Right cardiac atrium (tissue), 5 donors: ENCODE results near the gene TRAF2. TPM values are rescaled to one million over a fixed set of nuclear protein-coding genes. Genes with fewer than 3 reads are reported as not detected.

ENCODE experiments used
- ATAC-seq, 2 donors: fragments of 200-7000 bp; cut with Tn5 transposase; one replicate each; pipeline versions ENCODE4 v1.8.0 to v1.9.1; 2020; ENCODE audit warnings: moderate library complexity in 2 of 2, mild to moderate bottlenecking in 1 of 2
- DNase-seq, 3 donors: peaks; one replicate each; pipeline ENCODE4 v3.0.0-alpha.2; 2020
- H3K27ac ChIP-seq: one replicate; pipeline ENCODE4 v1.5.1; 2013; ENCODE audit warnings: mild to moderate bottlenecking, low read length, control low read depth, moderate library complexity
- H3K27me3 ChIP-seq: one replicate; pipeline ENCODE4 v1.6.1; 2013; ENCODE audit not compliant: control insufficient read depth, insufficient read depth
- H3K4me1 ChIP-seq: one replicate; pipeline ENCODE4 v1.6.1; 2013; ENCODE audit warnings: low read length; ENCODE audit not compliant: control insufficient read depth, insufficient read depth
- H3K4me3 ChIP-seq: one replicate; pipeline ENCODE4 v1.5.1; 2013; ENCODE audit warnings: low read length, control low read depth
- H3K9me3 ChIP-seq: one replicate; pipeline ENCODE4 v1.6.1; 2013; ENCODE audit warnings: low read length; ENCODE audit not compliant: control insufficient read depth
- WGBS: extraction: QIAGEN DNeasy Blood & Tissue Kit; methylation state at CpG from one replicate; pipeline ENCODE4 v1.1.7; 2013; 5-methylcytosine and 5-hydroxymethylcytosine counted together
- intact Hi-C, 4 donors: fragments of 100-400 bp; cut with DNase I; formaldehyde crosslinking; loops; one replicate each; pipeline versions ENCODE4 v1.11.0 to v1.14.0; 2022 to 2023
- polyA plus RNA-seq: library from polyadenylated mRNA; stranded (reverse); fragments of 200-250 nt; gene quantifications from one replicate; pipeline ENCODE4 v1.2.3, GENCODE V29; 2013
- total RNA-seq, 4 donors: library from RNA; stranded (reverse); fragmentation: NEBNext Ultra II Directional; extraction: Animal tissue kit (Norgen Biotek cat#: 25700); gene quantifications; one replicate each; pipeline ENCODE4 v1.2.1, GENCODE V29; 2021
- donor health status: healthy with polysubstance abuse.
- donor health status: DM: no; HTN: yes; CAD: no.
- donor health status: DM: no; HTN: no; CAD: no.
- donor health status: DM: no; HTN: yes; CAD: no; lungs with severe emphysema.
- donor health status: DM: yes; HTN: yes; CAD: no.

TRAF2 gene
- total and polyA plus RNA-seq, 5 donors: 6.1 to 10.2 (median 8.2) TPM

DNA sequence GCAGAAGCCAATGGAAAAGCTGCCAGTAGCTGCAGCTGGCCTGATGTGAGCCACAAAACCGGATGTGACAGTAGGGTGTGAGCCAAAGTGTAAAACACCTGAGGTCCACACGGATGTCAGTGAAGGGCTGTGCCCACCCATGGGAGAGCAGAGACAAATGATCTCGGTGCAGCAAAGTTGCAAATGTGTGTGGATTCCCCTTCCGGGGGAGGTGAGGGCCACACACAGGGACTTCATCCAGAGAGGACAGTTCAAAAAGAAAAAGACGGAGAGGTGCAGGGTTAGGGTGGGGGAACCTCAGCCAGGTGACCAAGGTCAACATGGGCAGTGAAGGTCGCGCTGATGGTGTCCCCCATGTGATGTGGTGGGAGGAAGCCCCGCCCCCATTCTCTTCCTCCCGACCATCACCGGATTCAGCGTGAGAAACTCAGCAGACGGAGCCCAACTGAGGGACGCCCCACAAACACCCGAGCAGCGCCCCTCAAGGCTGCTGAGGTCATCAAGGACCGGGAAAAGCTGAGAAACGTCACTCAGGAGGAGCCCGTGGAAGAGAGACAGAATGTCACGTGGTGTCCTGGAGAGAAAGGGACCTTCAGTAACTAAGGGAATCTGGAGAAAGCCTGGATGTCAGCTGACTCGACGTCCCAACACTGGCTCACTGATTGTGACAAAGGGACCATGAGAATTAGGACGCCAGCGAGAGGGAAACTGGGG is 79.6 kb downstream of the TRAF2 start:
- Histone ChIP-seq H3K4me1 (no peaks in the 10 kb centered on the region), H3K9me3 (no peaks in the 10 kb centered on the region), H3K27me3 (no peaks in the 10 kb centered on the region), H3K27ac (no peak overlapping the region), H3K4me3 (no peak overlapping the region)
- DNase-seq (peak in 1 of 3 donors; percentile 59), ATAC-seq (no peak)
- WGBS: 24% methylated on average over 23 of the region's 23 CpGs
- intact Hi-C loops: no loop called here

DNA sequence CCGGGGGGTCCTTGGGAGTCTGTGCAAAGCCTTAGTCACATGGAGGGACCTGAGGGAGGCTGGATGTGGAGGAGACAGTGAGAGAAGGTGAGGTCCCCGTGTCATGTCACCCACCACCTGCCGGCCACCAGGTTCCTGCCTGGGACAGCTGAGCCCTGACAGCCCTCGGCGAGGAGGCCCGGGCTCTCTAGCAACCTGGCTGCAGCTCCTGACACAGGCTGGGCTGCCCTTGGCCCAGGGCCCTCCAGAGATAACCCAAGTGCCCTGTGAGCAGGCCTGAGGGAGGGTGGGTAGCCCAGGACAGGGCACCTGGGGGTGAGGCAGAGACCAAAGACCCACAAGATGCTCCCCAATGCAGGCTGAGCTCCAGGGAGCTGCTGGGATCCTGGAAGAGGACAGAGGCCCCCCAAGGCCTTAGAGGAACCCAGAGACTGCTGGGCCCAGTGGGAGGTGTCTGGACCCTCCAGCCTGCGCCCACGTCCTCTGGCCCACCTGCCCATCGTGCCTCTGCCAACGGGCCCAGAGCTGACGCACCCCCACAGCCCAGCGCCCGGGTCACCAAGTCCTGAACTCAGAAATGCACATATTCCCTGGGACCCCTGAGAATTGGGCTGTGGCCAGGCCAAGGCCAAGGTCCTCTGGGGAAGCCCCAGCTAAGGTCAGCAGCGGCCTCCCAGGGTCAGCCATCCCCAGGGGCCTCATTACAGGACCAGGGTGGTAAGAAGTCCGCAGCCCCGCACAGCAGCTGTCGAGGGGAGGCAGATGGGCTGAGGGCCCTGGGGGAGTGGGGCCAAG is 82.2 kb downstream of the TRAF2 start:
- intact Hi-C loops: no loop called here
- H3K9me3 ChIP-seq: no peaks in the 10 kb centered on the region
- no peak overlapping the region for H3K4me3 ChIP-seq
- H3K4me1 ChIP-seq: no peaks in the 10 kb centered on the region
- ATAC-seq (no peak), DNase-seq (no peak)
- no peaks in the 10 kb centered on the region for H3K27me3 ChIP-seq
- H3K27ac ChIP-seq: no peak overlapping the region
- WGBS: 79% methylated on average over 17 of the region's 17 CpGs

DNA sequence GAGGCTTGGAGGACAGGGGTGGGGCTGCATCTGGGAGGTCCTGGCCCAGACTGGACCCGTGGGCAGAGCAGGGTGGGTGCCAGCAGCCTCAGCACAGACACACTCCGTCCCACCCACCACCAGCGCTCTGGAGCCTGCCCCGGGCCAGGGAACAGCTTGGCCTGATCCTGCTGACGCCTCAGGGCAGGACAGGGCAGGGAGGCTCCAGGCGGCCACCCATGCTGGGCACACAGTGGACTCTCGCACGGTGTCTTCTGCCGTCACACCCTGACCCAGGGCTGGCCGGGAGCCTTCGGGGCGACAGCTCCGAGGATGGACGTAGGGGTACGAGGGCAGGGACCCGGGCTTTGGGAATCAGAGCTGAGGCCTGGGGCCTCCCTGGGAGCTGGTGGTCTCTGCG is 82.8 kb downstream of the TRAF2 start:
- DNase-seq (peak in 1 of 3 donors; percentile 48), ATAC-seq (no peak)
- H3K9me3 ChIP-seq: no peaks in the 10 kb centered on the region
- intact Hi-C loops: no loop called here
- H3K27me3 ChIP-seq: no peaks in the 10 kb centered on the region
- H3K4me3 ChIP-seq: no peak overlapping the region
- H3K4me1 ChIP-seq: no peaks in the 10 kb centered on the region
- H3K27ac ChIP-seq: no peak overlapping the region
- WGBS: 77% methylated on average over 17 of the region's 17 CpGs

DNA sequence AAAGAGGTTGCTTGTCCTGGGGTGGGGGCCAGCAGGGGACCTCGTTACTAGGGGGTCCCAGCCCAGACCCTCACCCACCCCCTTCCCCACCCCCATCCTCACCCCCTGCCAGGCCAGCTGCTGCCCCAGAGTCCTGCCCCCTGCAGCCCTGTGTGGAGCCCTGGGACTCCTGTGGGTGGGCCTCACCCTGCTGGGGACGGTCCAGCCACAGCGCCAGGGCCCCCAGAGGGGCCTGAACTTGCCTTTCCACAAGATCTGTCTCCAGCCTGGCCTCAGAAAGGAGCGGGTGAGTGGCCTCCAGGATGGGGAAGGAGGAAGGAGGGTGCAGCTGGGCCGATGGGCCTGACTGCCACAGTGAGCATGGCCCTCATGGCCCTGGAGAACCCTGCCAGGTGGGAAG is 83.5 kb downstream of the TRAF2 start:
- H3K27me3 ChIP-seq: no peaks in the 10 kb centered on the region
- WGBS: 81% methylated on average over 5 of the region's 5 CpGs
- no peaks in the 10 kb centered on the region for H3K9me3 ChIP-seq
- ATAC-seq: no peak
- no peak overlapping the region for H3K27ac ChIP-seq
- no peak overlapping the region for H3K4me3 ChIP-seq
- DNase-seq: no peak
- no peaks in the 10 kb centered on the region for H3K4me1 ChIP-seq
- intact Hi-C loops: no loop called here

DNA sequence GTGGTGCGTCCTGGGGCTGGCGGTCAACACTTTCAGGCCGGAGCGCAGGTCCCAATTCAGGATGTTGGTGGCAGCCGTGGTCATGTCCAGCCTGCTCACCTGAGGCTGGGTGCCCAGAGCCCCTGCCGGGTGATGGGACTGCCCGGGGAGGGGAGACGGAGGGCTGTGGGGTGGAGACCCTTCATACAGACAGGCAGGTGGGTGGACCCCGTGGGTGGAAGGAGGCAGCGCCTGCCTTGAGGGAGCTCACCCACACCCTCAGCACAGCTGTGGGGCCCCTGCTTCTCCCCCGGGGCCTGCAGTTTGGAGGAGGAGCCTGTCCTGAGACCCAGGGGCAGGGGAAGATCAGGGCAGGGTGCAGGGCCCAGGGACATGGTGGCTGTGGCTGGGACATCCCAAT is 84.0 kb downstream of the TRAF2 start:
- WGBS: 81% methylated on average over 11 of the region's 11 CpGs
- DNase-seq: no peak
- ATAC-seq: no peak
- H3K27me3 ChIP-seq: no peaks in the 10 kb centered on the region
- no peak overlapping the region for H3K4me3 ChIP-seq
- intact Hi-C loops: no loop called here
- H3K4me1 ChIP-seq: no peaks in the 10 kb centered on the region
- no peak overlapping the region for H3K27ac ChIP-seq
- no peaks in the 10 kb centered on the region for H3K9me3 ChIP-seq

DNA sequence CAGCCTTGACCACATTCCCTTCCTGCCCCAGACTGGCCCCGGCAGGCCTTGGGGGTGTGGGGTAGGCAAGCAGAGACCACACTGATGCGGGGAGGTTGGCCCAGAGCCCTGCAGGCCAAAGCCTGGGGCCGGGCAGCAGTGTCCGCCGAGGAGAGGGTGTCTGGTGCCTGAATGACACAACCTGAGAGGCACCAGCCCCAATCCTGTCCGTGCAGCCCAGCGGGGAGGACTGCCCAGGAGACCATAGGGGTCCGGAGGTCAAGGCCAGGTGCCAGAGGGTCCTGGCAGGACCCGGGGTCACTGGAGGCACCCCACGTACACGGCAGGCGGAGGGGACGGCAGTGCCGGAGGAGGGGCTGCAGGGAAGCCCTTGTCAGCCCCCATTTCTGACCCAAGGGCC is 85.4 kb downstream of the TRAF2 start:
- H3K27me3 ChIP-seq: no peaks in the 10 kb centered on the region
- H3K9me3 ChIP-seq: no peaks in the 10 kb centered on the region
- intact Hi-C loops: no loop called here
- H3K4me1 ChIP-seq: no peaks in the 10 kb centered on the region
- DNase-seq (no peak), ATAC-seq (no peak)
- 80% methylated on average over 14 of the region's 14 CpGs for WGBS
- no peak overlapping the region for H3K4me3 ChIP-seq
- no peak overlapping the region for H3K27ac ChIP-seq

DNA sequence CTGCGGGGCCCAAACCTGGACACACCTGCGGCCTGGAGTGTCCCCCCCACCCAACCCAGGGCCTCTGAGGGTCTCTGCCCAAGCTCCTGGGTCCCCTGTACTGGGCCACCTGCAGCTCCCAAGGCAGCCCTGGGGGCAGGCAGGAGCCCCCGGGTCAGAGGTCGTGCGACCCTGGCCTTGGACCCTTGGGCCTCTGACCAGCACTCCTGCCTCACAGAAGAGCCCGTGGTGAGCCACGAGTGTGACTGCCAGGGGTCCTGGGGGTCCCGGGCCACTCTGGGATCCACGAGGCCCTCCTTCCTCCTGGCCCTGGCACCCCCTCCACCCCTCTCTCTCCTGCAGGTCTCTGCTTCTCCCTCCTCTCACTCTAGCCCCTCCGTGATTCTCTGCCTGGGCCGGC is 86.0 kb downstream of the TRAF2 start:
- H3K27ac ChIP-seq: no peak overlapping the region
- H3K4me1 ChIP-seq: no peaks in the 10 kb centered on the region
- H3K4me3 ChIP-seq: no peak overlapping the region
- intact Hi-C loops: no loop called here
- WGBS: 85% methylated on average over 11 of the region's 11 CpGs
- ATAC-seq: no peak
- DNase-seq: no peak
- H3K9me3 ChIP-seq: no peaks in the 10 kb centered on the region
- H3K27me3 ChIP-seq: no peaks in the 10 kb centered on the region

DNA sequence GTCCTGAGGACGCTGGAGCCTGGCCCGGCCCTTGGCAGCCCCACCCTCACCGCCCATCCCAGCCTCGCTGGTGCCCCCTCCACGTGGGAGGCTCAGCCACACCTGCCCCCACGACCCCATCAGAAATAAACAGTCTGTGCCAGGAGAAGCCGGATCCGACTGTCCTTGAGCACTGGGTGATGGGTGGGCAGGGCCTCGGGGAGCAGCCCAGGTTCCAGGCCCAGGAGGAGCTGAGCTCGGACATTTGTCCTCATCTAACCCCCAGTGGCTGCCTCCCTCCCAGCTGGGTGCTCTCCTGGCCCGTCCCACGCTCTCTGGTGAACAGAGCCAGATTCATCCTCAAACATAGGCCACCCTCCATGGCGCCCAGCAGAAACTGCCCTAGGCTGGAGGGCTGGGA is 86.4 kb downstream of the TRAF2 start:
- H3K4me1 ChIP-seq: no peaks in the 10 kb centered on the region
- no peak overlapping the region for H3K27ac ChIP-seq
- no peaks in the 10 kb centered on the region for H3K27me3 ChIP-seq
- ATAC-seq: no peak
- H3K9me3 ChIP-seq: no peaks in the 10 kb centered on the region
- intact Hi-C loops: no loop called here
- H3K4me3 ChIP-seq: no peak overlapping the region
- WGBS: 63% methylated on average over 13 of the region's 13 CpGs
- DNase-seq: no peak

DNA sequence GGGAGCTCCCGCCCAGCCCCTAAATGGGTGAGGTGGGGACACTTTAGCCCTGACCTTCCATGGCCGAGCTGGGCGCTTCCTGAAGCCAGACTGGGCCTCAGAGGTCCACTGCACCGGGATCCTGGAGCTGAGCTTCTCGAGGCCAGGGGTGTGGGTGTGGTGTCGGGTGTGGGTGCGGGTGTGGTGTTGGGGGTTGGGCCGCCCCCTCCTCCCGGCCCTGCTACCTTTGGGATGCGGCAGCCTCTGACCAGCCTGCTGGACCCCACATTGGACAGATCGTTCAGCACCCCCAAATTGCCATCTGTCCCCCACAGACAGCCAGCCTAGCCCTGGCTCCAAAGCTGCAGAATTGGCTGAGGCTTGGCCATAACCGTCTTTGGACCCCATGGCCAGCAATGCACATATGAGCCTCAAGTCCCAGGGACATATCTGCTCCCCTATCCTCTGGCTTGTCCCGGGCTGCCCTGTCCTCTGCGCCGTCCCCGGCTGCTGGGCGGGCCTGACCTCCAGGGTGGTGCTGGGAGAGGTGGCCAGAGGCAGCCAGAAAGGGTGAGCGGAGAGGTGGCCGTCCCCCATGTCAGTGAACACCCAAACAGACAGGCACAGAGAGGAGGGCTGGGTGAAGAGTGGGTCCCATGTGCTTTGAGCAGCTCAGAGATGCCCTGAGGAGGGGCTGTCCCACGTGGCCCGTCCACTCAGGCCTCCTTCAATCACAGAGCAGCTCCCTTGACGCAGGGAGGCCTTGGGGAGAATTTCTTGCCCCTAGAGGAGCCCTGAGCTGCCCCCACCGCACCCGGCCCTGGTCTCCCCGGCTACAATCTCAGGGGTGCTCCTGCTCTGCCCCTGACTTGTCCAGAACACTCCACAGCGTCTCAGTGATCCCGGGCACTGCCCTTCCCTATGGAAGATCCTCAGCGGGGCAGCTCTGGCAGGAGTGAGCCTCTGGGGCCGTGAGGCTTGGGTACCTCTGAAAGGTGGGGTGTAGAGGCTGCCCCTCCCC is 87.6 kb downstream of the TRAF2 start:
- 88% methylated on average over 29 of the region's 29 CpGs for whole genome bisulfite sequencing
- intact Hi-C loops: no loop called here
- ATAC-seq (no peak), DNase-seq (peak in 1 of 3 donors; percentile 14)
- Histone ChIP-seq H3K4me1 (no peaks in the 10 kb centered on the region), H3K27me3 (no peaks in the 10 kb centered on the region), H3K9me3 (no peaks in the 10 kb centered on the region), H3K27ac (no peak overlapping the region), H3K4me3 (no peak overlapping the region)

DNA sequence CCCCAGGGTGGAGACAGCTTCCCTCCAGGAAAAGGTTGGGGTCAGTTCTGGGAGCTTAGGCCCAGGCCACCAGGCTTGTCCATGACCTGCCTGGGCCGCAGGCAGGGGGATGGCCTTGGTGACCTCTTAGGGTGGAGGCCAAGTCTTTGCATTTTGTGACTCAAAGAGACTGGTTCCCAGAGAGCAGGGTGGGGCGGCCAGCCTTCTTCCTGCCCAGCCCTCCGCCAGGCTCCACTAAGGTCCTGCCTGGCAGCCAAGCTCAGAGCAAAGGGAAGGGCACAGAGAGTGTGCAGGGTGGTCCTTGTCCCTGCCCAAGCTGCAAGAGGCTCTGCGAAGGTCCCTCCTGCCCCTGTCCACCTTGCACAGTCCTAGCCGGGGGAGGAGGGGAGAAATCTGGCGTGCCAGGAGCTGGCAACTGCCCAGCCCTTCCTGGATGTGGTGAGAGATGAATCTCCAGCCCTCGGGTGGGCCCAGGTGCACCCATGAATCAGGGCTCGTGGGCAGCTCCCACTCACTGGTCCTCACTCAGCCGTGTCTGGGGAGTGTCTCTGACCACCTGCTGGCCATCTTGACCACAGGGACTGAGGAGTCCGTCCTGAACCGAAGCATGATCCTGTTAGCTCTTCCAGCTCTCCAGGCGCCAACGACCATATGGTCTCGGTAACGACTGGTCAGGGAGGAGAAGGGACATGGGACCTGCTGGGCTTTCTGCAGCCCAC is 88.7 kb downstream of the TRAF2 start:
- ATAC-seq (peak; percentile 1 to 45), DNase-seq (peak in 2 of 3 donors; percentile 72 to 82)
- Histone ChIP-seq H3K27me3 (no peaks in the 10 kb centered on the region), H3K9me3 (no peaks in the 10 kb centered on the region), H3K27ac (peak overlapping the region; percentile 34), H3K4me1 (no peaks in the 10 kb centered on the region), H3K4me3 (no peak overlapping the region)
- 59% methylated on average over 15 of the region's 15 CpGs for WGBS
- intact Hi-C loops: no loop called here
